ENCODE results near the gene POLDIP2.

DNA sequence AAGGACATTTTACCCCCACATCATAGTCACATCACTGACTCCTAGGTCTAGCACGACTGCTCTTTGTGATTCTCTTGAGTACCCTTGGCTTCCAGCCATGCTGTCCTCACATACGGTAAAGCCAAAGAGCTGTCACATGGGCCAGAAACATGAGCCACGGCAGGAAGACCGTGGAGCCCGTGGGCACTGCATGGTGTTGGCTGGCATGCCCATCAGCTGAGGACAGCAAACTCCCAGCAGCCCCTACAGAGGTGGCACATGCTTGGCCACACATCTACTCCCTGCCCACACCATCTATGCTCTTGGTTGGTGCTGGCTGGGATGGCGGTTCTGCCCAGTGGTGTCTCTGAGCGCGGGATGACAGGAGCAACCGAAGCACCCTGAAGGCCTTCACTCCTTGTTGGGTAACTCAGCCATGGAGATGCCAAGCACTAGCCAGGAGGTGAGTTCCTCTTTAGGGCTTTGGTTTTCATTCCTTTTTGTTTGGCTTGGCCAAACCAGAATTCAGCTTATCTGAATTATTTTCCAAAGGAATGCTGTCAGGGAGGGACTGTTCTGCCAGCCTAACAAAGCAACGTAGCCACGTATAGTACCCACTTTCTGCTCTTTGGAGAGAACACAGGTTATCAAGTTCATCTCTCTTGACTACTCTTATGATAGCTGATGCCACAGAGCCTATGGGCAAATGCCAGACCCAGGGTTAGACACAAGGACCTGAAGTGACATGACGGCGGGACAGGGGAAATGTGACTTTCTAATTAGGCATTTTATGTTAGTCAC is 11.7 kb downstream of the POLDIP2 start:
- TF ChIP-seq, protein P1, sequence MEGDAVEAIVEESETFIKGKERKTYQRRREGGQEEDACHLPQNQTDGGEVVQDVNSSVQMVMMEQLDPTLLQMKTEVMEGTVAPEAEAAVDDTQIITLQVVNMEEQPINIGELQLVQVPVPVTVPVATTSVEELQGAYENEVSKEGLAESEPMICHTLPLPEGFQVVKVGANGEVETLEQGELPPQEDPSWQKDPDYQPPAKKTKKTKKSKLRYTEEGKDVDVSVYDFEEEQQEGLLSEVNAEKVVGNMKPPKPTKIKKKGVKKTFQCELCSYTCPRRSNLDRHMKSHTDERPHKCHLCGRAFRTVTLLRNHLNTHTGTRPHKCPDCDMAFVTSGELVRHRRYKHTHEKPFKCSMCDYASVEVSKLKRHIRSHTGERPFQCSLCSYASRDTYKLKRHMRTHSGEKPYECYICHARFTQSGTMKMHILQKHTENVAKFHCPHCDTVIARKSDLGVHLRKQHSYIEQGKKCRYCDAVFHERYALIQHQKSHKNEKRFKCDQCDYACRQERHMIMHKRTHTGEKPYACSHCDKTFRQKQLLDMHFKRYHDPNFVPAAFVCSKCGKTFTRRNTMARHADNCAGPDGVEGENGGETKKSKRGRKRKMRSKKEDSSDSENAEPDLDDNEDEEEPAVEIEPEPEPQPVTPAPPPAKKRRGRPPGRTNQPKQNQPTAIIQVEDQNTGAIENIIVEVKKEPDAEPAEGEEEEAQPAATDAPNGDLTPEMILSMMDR (IDR thresholded peaks at IDR 0.05; ENCODE audit: insufficient read depth, low read depth, low read length), result no peak
- TF ChIP-seq EZH2 (IDR thresholded peaks at IDR 0.05; ENCODE audit: insufficient read depth, low read length), result no peak
